Omental fat pad (tissue), 4 donors: Measurements from ENCODE around the gene SIK3. TPM values are rescaled to one million over a fixed set of nuclear protein-coding genes. Genes with fewer than 3 reads are reported as not detected.

Experiments used
- ATAC-seq: fragments of 150-250 bp; one replicate; pipeline ENCODE4 v1.9.1; 2016; ENCODE audit warnings: mild to moderate bottlenecking, moderate library complexity; ENCODE audit not compliant: low FRiP score
- DNase-seq: peaks from one replicate; pipeline ENCODE4 v3.0.0-alpha.2; 2019; ENCODE audit warnings: low spot score
- total RNA-seq, 4 donors: library from RNA; depleted of rRNA; stranded (reverse); fragments of >200 nt; gene quantifications; one replicate each; pipeline ENCODE4 v1.1.0, GENCODE V29; 2016
- TF ChIP-seq, protein P1 (sequence below), 3 donors: fragments of 450-650 bp; IDR thresholded peaks; one replicate each; pipeline ENCODE4 v1.5.1; 2016 to 2017; ENCODE audit warnings: antibody characterized with exemption in 3 of 3, mild to moderate bottlenecking in 3 of 3, moderate library complexity in 2 of 3

Gene SIK3
- total RNA-seq, 4 donors from 2014 or later, result 31.2 to 54.6 (median 50.2) TPM

DNA sequence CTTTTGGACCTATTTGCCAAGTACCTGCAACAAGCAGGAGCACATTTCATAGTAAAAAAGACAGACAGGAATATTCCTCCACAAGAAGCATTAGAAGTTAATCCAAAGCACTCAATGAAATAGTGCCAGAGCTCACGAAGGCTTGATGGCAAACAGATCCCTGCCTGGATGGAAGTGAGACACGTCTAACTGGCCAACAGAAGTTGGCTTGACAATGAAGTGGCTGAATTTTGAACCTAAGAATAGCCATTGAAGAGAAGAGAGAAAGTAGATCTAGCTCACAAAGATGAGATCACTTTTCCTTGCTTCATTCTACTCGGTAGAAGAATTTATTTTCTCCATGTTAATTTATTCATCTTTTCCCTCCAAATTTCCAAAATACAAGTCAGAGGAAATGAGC is 230.2 kb downstream of the SIK3 start:
- ATAC-seq, result no peak
- DNase-seq, result no peak
- TF ChIP-seq, protein P1, sequence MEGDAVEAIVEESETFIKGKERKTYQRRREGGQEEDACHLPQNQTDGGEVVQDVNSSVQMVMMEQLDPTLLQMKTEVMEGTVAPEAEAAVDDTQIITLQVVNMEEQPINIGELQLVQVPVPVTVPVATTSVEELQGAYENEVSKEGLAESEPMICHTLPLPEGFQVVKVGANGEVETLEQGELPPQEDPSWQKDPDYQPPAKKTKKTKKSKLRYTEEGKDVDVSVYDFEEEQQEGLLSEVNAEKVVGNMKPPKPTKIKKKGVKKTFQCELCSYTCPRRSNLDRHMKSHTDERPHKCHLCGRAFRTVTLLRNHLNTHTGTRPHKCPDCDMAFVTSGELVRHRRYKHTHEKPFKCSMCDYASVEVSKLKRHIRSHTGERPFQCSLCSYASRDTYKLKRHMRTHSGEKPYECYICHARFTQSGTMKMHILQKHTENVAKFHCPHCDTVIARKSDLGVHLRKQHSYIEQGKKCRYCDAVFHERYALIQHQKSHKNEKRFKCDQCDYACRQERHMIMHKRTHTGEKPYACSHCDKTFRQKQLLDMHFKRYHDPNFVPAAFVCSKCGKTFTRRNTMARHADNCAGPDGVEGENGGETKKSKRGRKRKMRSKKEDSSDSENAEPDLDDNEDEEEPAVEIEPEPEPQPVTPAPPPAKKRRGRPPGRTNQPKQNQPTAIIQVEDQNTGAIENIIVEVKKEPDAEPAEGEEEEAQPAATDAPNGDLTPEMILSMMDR (IDR thresholded peaks at IDR 0.05), result no peak

DNA sequence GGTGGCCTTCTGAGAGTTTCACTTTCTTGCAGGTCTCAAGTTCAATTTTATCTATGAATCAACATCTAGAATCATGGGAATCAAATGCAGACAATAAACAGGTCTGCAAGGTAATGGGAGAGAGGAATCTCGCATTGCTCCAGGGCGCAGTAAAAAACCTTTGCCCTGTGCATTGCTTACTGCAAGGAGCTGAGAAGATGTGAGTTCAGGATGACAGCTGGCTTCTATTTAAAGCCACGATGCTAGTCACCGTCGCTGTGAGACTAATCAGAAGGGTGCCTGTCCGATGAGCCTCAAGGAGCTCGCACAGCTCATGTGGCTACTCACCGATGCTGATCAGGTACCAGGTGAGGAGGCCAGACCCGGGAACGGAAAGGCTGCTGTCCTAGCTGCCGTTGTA is 230.6 kb downstream of the SIK3 start:
- no peak for ATAC-seq
- DNase-seq, result no peak
- TF ChIP-seq, protein P1 (IDR thresholded peaks at IDR 0.05), result no peak

DNA sequence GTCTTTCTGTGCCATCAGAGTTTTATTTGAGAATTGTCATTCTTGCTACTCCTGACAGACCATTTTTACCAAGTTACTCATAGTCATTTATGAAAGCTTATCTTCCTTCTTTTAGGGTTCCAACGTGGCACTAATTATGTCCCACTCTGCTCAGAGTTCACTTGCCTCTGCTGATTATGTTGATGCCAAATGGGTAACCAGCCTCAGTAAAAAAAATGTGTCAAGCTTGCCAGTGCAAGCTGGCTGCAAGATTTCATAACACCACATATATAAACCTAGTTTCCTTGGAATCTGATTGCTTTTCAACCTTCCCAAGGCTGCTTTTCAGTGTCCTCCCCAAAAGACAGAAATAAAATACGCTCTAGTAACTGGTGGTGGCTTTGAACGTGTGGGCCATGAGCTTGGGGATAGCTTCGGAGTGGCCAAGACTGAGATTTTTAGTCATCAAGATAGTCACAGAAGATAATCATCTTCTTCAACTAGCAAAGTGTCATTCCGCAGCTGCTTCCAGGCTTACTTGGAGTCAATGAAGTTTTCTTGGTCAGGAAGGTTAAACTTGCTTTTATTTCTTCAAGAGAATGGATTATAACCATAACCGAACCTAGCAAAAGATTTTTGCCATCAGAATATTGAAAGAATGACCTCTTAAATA is 231.3 kb downstream of the SIK3 start:
- no peak for ATAC-seq
- DNase-seq, result no peak
- TF ChIP-seq, protein P1 (IDR thresholded peaks at IDR 0.05), result no peak

DNA sequence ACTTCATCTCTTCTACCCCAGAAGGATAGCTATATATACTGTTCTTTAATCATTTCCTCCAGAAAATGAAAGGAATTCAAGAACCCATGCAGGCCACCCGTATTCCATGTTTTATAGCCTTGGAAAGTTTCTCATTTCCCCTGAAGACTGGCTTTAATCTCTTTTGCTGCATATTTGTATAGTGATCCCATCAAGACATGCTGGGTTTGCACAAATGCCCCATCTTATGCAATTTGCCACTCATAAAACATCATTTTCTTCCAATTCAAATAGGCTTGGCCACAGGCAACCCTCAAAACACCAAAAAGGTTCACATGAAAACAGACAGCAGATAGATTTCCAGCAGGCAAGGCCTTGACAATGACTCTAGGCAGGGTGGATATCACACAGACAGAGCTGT is 232.5 kb downstream of the SIK3 start:
- ATAC-seq, result no peak
- TF ChIP-seq, protein P1 (IDR thresholded peaks at IDR 0.05), result no peak
- DNase-seq, result no peak

DNA sequence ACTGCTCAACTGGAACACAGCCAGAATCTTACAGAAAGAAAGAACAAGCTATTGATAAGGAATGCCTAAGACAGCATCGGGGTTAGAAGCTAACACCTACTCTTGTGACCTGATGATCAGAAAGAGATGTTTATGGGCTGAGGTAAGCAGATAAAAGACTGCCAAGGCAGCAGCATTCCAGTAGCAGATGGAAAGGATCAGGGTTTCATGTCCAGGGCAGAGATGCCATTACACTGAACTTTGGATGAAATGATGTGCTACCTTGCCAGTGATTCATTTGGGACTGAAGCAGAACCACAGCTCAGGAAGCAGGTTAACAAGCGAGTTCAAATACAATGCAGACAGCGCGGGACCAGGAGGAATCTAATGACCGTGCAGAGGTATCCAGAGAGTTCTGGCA is 233.7 kb downstream of the SIK3 start:
- no peak for ATAC-seq
- TF ChIP-seq, protein P1 (IDR thresholded peaks at IDR 0.05), result no peak
- DNase-seq, result no peak

DNA sequence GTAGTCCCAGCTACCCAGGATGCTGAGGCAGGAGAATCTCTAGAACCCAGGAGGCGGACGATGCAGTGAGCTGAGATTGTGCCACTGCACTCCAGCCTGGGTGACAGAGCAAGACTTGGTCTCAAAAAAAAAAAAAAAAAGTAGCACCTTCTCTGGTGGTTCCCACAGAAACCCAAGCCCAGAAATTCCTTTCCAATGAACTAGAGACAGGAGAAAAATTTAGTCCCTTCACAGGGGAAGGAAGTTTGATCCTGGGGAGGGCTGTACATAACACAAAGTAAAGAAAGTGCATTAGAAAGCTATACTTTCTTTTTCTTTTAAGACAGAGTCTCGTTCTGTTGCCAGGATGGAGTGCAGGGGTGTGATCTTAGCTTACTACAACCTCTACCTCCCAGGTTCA is 235.3 kb downstream of the SIK3 start:
- TF ChIP-seq, protein P1 (IDR thresholded peaks at IDR 0.05), result no peak
- DNase-seq (no peak), ATAC-seq (no peak)

DNA sequence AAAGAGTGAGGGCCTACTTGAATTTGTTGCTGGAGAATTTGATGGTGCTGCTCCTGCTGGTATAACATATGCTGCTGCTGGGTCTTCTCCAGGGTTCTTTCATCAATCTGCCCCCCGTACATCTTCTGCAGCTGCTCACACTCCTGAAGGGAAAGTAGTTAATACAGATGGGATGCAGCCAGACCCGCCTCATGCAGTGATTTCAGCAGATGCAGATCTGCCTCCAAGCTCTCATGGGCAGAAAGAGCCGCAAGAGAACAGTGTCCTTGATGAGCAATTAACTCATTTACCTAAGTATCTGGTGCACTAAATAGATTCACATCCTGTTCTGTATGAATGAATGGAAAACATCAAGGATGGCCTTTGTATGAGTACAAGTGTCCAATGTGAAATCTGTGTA is 236.0 kb downstream of the SIK3 start:
- ATAC-seq (no peak), DNase-seq (no peak)
- TF ChIP-seq, protein P1 (IDR thresholded peaks at IDR 0.05), result no peak
